Activated effector memory CD4-positive, alpha-beta T cell treated with Interleukin-2 at 50 U/mL for 16 hours (primary cell): ENCODE results near the gene SLC17A3.

Experiments
- DNase-seq: peaks from one replicate; pipeline ENCODE4 v3.0.0-alpha.2; 2020

Gene SLC17A3

DNA sequence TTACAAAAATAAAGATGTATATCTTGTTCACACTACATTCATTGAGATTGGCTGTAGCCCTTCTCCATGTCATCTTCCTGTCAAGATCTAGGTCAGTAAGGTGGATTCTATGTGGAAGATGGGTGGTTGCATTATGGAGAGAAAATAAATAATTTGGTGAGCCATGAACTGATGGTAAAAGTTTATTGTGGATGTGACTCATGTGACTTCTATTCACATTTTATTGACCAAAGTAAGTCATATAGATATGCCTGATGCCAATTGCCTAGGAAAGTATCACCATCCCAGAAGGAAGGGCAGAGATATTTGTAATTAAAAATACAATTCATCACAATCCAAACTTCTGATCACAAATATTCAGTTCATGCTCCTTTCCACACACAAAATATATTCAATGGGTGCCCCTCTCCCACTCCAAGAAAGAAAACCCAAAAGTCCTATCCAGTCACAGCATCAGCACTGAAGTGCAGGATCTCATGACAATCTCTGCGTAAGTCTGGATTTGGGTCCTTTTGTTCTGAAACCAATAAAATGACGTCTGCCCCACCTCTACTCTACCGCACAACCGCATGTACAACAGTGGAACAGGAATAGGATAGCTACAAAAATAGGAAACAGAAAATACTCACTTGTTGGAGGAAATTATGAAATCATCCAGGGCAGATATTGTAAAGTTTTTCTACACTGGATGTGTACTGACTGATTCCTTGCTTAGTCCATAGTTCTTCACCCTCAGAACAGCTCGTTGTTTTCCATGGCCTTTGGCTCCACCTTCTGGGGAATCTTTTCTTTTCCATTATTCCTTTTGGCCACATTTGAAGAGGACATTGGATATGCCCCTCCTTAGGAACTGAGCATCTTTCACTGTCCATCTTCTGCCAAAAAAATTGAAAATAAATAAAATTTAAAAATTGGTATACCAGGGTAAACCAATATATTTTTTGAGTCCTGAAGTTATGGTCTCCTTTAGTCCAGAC, 16.1 kb upstream of the SLC17A3 start:
- DNase-seq = no peak

DNA sequence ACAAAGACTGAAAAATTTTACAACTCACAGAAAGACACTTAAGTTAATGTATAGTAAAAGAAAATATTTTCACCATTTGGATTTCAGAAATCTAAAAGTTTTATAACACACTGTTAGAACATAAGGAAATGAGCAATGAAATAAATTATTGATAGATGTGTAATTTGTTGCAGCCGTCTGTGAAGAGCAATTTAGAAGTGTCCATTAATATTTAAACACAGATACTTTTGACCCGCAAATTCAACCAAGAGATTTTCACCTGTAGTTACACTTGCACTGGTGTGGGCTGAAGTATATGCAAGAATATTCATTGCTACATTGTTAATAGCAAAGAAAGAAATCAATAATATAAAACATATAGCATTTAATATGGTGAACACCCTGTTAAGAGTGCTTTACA, 14.6 kb upstream of the SLC17A3 start:
- no peak for DNase-seq

DNA sequence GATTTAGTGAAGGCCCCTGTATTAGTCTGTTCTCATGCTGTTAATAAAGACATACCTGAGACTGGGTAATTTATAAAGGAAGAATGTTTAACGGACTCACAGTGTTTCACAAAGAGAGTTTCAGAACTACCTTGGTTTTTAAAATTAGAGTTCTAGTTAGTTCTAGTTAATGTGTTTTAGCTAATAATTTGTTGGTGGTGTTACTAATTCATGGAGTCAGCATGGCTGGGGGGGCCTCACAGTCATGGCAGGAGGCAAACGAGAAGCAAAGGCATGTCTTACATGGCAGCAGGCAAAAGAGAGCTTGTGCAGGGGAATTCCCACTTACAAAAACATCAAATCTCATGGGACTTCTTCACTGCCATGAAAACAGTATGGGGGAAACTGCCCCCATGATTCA, 12.0 kb upstream of the SLC17A3 start:
- DNase-seq = no peak

DNA sequence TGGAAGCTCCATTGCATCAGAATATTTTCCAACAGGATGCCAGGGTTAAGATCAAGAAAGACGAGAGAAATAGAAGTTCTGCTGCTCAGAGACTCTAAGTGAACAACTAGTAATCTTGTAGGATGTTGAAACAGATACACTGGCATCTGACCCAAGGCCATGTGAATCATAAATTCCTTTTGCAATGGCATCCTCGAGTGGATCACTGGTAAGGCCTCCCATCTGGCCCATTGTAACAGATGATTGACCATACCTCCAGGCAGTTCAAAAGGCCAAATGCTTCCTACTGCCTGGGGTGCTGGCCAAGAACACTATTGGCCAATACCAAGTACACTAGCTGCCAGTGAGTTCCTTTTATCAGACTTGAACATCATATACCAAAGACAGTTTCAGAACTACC, 9.9 kb upstream of the SLC17A3 start:
- DNase-seq = no peak

DNA sequence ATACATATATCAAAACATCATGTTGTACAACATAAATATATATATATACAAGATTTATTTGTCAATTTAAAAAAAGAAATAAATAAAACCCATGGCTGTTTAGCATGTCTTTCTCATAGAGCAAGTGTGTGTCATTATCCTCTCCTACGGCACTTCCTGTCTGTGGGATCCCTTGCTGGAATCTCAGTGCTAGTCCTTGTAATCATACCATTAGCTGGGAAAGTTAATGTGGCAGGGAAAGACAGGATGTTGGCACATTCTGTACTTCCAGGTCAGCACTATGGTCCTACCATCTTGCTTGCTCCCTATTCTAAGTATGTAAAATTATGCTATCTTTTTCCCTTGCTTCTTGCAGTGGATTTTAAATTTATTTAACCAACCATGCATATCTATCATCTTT, 9.5 kb upstream of the SLC17A3 start:
- DNase-seq = no peak

DNA sequence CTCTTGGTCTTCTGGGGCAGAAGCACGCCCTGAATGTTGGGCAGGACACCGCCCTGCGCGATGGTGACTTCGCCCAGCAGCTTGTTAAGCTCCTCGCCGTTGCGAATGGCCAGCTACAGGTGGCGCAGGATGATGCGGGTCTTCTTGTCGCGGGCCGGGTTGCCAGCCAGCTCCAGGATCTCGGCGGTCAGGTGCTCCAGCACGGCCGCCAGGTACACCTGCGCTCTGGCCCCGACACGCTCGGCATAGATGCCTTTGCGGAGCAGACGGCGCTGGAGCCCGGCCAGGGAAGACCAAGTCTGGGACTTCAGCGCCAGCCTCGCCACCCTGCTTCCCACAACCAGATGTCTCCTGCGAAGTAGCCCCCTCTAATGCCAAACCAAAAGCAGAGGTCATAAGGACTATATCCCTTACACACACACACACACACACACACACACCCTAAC, 8.0 kb upstream of the SLC17A3 start:
- peak; percentile 21 for DNase-seq

DNA sequence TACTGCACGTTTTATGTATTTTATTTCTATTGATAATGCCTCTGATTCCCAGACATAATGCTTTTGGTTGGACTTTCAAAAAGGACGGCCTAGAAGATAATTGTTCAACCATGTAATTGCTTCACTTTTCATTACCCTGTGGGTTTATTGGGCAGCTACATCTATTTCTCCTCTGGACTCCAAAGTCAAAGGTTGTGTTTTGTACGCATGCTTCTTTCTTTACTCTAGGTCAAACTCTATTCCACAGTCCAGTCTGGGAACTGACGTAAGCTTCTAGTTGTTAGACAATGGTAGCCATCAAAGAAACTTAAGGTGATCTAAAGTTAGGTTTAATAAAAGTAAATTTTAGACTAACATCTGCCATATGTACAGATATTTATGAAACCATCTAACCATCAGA, 6.6 kb upstream of the SLC17A3 start:
- no peak for DNase-seq

DNA sequence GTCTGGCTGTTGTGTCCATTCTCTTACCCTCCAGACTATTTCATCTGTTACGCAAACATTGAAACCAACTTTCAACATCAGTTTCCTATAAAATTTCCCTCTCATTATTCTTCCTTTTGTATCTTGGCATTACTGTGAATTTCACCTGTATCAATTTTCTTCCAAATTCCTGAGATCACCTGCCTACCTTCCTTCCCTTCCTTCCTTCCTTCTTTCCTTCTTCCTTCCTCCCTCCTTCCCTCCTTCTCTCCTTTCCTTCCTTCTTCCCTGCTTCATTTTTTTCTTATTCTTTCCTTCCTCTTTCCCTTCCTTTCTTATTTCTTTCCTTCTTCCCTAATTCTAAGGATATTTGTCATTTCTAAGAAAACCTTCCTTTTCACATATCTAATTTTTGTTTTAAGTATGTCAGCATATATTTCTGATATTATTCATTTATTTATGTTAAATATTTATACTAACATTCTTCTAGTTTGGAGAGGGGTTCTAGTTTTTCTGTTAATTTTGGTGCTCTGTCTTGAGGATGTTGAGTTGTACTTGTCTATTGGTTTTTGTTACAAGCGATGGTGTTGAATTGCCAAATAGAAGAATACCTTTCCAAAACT, 4.8 kb upstream of the SLC17A3 start:
- no peak for DNase-seq

DNA sequence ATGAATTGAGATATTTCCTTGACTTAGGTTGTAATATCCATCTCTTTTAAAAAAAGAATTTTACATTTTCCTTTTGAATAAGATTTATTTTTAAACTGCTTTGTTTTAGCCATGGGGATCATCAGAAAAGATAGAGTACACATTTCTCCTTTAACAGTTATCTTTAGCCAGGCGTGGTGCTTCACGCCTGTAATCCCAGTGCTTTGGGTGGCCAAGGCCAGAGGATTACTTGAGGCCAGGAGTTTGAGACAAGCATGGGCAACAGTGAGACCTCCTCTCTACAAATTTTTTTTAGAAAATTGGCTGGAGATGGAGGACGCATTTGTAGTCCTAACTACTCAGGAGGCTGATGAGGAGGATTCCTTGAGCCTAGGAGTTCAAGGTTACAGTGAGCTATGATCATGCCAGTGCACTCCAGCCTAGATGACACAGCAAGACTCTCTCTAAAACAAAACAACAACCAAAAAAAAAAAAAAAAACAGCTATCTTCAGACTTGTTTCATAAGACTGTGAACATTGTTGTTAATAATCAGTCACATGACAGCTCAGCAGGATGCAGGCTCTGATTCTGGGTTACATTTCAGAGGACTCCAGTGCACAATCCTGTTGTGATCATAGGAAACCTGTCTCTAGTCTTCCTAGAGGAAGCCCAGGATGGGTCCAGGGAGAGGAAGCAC, 2.0 kb upstream of the SLC17A3 start:
- no peak for DNase-seq

DNA sequence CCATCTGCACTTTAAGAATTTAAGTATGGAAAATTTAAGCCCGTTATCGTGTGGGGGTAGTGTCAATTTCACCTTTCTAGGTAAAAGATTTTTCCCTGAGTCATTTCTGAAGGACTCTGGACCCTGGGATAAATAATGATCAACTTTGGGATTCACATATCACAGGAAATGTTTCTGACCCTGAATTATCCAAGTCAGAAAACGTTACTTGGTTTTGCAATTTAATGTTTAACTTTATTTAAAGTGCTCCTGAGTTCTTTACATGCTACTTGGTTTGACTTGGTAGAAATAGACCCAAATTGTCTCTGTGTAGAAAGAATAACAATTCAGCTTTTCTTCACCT, 1.5 kb upstream of the SLC17A3 start:
- DNase-seq = no peak

DNA sequence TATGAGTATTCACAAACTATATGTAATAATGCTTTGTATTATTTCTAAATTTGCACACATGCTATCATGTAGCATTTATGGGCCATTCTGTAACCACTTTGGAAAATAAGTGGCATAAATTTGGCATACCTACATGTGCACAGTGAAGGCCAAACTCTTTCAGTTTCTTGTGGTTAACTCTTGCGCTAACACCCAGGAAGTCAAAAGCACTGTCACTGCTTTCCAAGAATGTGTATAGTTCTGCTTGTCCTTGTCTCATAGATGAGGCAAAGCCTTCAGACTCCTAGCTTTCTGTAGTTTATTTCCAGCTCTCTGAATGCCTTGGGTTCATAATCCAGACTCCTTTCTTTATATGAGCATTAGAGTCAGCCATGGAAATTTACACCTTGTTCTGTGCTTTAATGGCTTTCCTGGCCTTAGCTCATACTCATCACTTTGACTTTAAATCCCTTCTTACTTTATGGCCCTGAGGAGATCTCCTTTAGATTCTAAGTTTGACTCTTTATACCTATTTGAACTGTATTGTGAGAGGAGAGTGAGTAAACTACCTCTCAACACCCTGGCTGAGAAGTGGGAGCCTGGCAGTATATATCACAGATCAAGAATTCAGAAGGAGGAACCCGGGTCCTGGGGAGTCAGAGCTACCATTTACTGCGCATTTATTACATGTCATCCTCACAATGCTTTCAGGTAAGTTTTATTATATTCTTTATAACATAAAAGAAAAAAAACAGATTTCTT, 949 bp upstream of the SLC17A3 start:
- DNase-seq = no peak

DNA sequence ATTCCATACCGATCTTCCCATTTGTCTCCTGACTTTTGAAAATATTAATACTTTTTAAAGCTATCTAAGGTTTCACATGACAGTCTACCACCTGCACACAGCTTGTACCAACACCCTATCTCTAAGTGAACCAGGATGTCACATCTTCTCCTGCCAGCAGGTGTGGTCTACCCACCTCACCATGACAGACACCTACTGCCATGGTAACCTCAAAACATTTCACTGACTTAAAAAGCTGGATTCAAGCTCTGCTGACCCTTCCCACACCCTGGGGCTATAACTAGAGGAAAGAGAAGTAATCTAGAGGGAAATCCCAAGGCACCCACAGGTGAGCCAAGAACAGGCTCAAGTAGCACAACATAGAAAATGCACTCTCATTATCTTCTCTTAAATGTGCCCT, 1.2 kb downstream of the SLC17A3 start:
- DNase-seq = no peak

DNA sequence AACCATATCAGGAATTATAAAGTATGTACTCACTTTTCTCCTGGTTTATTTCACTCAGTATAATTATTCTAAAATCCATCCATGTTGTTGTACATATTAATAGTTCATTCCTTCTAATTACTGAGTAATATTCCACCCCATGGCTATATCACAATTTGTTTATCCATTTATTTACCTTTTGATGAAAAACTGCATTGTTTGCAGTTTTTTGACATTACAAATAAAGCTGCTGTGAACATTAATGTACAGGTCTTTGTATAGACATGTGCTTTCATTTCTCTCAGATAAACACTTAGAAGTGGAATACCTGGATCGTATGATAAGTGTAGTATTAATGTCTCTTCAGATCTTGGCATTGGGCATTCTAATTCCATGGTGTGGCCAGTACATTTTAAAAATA, 4.2 kb downstream of the SLC17A3 start:
- DNase-seq = no peak

DNA sequence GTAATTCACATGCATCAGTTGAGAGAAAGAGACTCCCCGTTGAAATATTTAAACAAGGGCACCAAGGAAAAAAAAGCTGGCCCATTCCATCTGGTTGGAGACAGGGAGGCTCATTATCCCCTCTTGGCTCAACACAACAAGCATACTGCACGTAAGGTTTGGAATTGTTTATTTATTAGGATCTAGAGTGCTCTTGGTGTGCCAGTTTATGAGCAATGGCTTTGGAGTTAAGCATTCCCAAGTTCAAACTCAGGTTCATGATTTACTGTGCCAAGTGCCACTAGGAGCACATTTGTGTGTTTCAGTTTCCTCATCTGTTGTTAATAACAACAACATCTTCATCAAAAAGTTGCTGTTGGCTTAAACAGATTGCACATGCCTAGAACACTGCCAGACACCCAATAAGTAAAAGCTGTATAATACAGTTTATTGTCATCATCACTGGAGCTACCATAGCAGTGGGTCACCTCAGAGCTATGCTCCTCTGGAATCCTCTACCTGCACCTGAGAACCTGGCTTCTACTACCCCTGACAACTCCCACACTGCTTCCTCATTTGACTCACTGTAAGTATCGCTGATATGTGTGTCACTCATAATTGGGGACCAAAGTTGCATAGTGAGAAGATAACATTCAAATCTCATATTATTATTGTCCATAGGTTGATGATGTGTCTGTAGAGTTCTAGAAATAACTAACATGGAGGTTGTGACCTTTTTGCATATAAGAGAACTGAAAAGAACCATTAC, 5.4 kb downstream of the SLC17A3 start:
- no peak for DNase-seq

DNA sequence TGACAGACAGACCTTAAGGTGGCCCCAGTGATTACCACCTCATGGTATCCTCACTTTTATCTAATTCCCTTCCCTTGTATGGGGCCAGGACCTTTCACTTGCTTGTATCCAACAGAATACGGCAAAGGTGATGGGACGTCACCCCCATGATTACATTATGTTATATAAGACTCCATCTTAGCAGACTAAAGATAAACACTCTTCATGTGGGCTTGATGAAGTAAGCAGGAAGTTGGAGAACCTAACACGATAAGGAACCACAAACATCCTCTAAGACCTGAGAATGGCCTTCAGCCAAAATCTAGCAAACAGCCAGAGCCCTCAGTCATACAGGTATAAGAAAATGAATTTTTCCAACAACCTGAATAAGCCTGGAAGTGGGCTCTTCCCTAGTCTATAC, 8.0 kb downstream of the SLC17A3 start:
- DNase-seq = no peak

DNA sequence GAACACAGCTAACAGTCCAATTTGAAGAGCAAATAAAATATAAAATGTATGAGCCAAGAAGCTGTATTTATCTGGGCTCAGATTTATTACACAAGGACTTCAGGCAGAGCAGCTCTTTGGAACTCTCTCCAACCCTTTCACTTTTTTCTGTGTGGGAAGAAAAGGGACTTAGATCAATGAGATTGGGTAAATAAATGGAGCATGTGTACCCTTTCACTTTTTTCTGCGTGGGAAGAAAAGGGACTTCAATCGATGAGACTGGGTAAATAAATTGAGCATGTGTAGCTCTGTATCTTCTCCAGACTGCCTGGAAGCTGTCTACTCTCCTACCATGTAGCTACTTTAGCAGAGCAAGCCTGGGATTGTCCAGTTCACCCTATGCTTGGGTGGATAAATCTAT, 10.7 kb downstream of the SLC17A3 start:
- DNase-seq = no peak

DNA sequence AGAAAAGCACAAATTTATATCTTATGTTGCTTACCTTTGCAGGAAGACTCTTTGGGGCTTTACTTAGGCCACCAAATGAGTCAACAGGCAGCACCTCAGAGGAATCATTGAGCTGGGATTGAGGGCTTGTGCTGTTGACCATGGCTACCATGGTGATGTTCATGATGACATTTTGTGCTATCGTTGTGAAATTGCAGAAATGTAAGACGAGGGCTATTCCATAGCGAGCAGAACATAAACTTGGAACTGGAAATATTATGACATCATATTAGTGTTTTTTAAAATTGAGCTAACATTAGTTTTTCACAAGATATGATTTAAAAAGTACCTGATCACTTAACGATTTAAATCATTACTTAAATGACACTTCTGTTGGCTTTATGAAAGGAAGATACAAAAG, 11.8 kb downstream of the SLC17A3 start:
- no peak for DNase-seq

DNA sequence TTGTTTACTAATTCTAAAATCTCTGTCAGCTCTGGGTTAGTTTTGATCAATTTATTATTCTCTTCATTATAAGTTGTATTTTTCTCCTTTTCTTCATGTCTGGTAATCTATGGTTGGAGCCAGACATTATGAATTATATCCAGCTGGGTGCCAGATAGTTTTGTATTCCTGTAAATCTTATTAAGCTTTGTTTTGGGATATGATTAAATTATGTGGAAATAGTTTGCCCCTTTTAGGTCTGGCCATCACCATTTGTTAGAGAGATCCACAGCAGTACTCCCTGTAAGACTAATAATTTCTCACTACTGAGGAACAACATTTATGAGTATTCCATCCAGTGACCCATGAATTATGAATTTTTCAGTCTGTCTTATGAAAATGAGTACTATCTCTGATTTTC, 21.3 kb downstream of the SLC17A3 start:
- DNase-seq = no peak

DNA sequence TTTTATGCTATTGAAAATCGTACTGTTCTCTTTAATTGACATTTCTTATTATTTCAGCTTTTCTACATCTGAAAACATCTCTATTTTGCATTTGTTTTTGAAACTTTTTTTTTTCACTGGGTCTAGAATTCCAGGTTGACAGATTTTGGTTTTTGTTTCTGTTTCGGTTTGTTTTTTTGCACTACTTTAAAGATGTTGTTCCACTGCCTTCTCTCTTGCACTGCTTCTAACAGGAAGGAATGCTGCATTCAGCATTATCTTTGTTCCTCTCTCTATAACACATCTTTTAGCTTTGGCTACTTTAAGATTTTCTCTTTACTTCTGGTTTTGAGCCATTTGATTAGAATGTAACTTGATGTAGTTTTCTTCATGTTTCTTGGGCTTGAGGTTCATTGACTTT, 22.1 kb downstream of the SLC17A3 start:
- no peak for DNase-seq

DNA sequence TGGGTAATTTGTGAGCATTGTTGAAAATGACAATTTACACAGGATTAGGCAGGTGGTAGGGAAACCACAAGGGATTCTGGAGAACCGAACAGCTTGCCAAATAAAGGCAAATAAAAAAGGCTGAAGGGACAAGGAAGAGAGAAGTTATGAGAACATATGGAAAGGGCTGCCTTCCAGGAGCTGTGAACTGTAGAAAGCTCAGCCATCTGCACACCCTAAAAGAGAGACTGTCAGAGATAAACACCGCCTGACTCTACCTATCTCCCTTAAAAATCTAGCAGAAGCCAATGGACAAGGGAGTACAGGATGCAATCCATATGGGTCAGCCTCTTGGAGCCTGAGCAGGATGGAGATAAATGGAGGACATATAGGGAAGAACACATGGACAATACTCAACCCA, 29.5 kb downstream of the SLC17A3 start:
- DNase-seq = no peak

DNA sequence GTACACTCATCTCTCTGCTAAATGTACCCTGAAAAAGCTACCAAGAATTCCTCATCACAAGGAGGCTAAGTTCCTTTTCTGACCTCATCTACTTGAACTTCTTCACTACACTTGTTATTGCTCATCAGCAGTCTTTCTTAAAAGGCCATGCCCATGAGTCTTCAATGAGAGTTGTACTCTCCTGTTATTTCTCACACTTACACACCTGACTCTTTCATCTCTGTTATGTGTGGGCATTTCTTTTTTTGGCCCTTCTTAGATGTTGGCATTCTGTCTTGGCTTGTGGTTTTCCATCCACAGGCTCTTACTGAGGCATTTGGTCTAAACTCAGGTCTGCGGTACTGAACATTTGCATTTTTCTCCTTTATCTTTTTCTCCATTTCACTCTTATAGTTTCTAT, 31.5 kb downstream of the SLC17A3 start:
- no peak for DNase-seq

DNA sequence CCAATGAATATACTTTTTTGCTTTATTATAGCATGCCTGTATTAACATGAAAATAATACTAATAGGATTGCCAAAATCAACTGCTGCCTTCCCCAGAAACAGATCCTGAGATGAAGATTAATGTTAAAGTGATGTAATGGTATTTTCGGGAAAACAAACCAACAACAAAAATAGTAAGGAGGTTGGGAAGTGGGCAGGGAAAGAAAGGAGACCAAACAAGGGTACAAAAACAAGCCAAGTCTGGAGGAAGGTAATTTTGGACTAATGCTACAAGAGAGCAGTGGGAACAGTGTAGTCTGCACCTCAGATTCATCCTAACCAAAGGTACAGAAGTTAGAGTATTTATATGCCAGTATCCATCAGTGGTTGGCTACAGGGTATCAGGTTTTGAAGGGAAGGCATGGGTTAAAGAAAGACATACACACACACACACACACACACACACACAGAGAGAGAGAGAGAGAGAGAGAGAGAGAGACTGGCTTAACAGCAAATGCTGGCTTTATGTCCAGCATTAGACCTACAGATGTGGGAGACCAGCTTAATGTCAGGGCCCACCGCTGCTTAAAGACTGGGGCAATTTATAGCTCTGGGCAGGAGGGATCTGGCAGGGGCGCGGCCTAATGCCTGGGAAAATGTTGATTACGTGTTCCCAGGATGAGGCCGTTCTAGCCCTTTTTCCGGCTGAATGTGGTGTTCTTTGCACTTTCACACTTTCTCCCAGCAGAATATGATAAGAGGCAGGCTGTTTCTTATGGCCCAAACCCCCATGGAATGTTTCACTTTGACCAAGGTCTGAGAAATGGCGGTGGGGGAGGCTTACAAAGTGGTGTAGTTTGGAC, 38.4 kb downstream of the SLC17A3 start:
- no peak for DNase-seq
